Stimulated activated CD4-positive, alpha-beta T cell treated with anti-CD3 and anti-CD28 coated beads, TNF-alpha, amount 100 ng/mL, for 1 hour (primary cell): ENCODE data around the gene DMRTC2.
A peak's percentile ranks its signal among the peaks of the same experiment; 100 is the strongest.
"Not testable (repeated sequence)": the region's sequence is repeated elsewhere in the genome, so short reads cannot be mapped to it uniquely, and the experiment has no call there.

Source experiments
- DNase-seq, 3 donors: peaks; one replicate each; pipeline ENCODE4 v3.0.0-alpha.2; 2020; ENCODE audit warnings: low read depth in 3 of 3, low spot score in 1 of 3

Gene DMRTC2

GRCh38 chr19:41870401-41870873, 25.6 kb downstream of the DMRTC2 start:
- no peak for DNase-seq

GRCh38 chr19:41871573-41872383, 26.9 kb downstream of the DMRTC2 start:
- DNase-seq = peak in 1 of 3 donors; percentile 34

GRCh38 chr19:41872384-41872774, 27.5 kb downstream of the DMRTC2 start:
- no peak for DNase-seq

- peak in 1 of 3 donors; percentile 57 for DNase-seq
These were observed 28.2 kb downstream of the DMRTC2 start for GRCh38 chr19:41872775-41873647.

- DNase-seq = not testable (repeated sequence)
These were observed 31.1 kb downstream of the DMRTC2 start for GRCh38 chr19:41875973-41876372.

GRCh38 chr19:41876847-41877832, 32.3 kb downstream of the DMRTC2 start, which contains the start of gene CD79A:
TSS of gene CD79A (plus strand) at chr19:41877279. CDS start at chr19:41877305, 26 bp downstream.
- no peak for DNase-seq

GRCh38 chr19:41877916-41878905, 33.4 kb downstream of the DMRTC2 start:
- no peak for DNase-seq

- DNase-seq = no peak
These were observed 34.2 kb downstream of the DMRTC2 start for GRCh38 chr19:41879080-41879479.

GRCh38 chr19:41879670-41880328, 35.0 kb downstream of the DMRTC2 start:
- DNase-seq = no peak

GRCh38 chr19:41880329-41880708, 35.5 kb downstream of the DMRTC2 start:
- DNase-seq = no peak

GRCh38 chr19:41882568-41883462, 38.0 kb downstream of the DMRTC2 start, which contains the start of gene ARHGEF1:
TSS of gene ARHGEF1 (plus strand) at chr19:41883184. CDS start at chr19:41888083, 4,899 bp downstream.
- peak in 1 of 3 donors; percentile 50 for DNase-seq

GRCh38 chr19:41883463-41883820, 38.6 kb downstream of the DMRTC2 start:
- DNase-seq = no peak

GRCh38 chr19:41883821-41884733, 39.2 kb downstream of the DMRTC2 start:
- DNase-seq = peak; percentile 78 to 83 (median 79)

- DNase-seq = peak; percentile 29 to 57 (median 45)
These were observed 42.2 kb downstream of the DMRTC2 start for GRCh38 chr19:41886761-41887710.

GRCh38 chr19:41887711-41888382, 43.0 kb downstream of the DMRTC2 start:
- DNase-seq = peak; percentile 68 to 77 (median 76)
